HCT116 (cell line): ENCODE results near the gene VPS11. TPM values are rescaled to one million over a fixed set of nuclear protein-coding genes. Genes with fewer than 3 reads are reported as not detected.

ENCODE experiments used
- ATAC-seq: fragments of 200-7000 bp; cut with Tn5 transposase; 2 replicates; pipeline ENCODE4 v1.9.1; 2020; ENCODE audit warnings: mild to moderate bottlenecking, moderate library complexity
- BruUV-seq: library from RNA; stranded (reverse); fragments of 400-500 nt; replicated peaks from 2 replicates; lab custom pipeline; 2021; lab: Mats Ljungman, UMichigan
- CTCF ChIA-PET: fragments of 300-600 bp; sonication (Branson Sonifier 250); formaldehyde crosslinking; loops from one replicate; lab custom pipeline; 2021; ENCODE audit warnings: antibody characterized with exemption; lab: Charles Lee
- POLR2A ChIA-PET: fragments of 300-600, 350-600 bp; sonication (Branson Sonifier 250); formaldehyde crosslinking; loops from one replicate; lab custom pipeline; 2021; ENCODE audit warnings: antibody characterized with exemption; lab: Charles Lee
- RAD21 ChIA-PET, 2 experiments: fragments of 300-600 bp; sonication (Branson Sonifier 250); formaldehyde crosslinking; loops; one replicate each; lab custom pipeline; 2023; ENCODE audit warnings: low total read pairs in 2 of 2; ENCODE audit not compliant: uncharacterized antibody in 2 of 2, unreplicated experiment in 2 of 2, low non-redundant PET in 1 of 2; lab: Charles Lee
- DNase-seq: peaks from one replicate; pipeline ENCODE4 v3.0.0-alpha.2; 2010; ENCODE audit warnings: low read depth, low spot score
- H2AFZ ChIP-seq: fragments of 200-600 bp; shearing (Covaris generic), sonication (generic); 2 replicates; pipeline ENCODE4 v1.6.1; 2017; ENCODE audit warnings: low read depth, mixed run types, mixed read lengths, antibody characterized with exemption, low read length; ENCODE audit not compliant: poor library complexity, severe bottlenecking
- H3K27ac ChIP-seq: 2 replicates; pipeline ENCODE4 v1.5.1; 2012; ENCODE audit warnings: low read depth, low read length
- H3K27me3 ChIP-seq: fragments of 200-600 bp; sonication (generic); 2 replicates; pipeline ENCODE4 v1.6.1; 2016; ENCODE audit warnings: mixed run types, low read length, mixed read lengths; ENCODE audit not compliant: insufficient read depth
- H3K36me3 ChIP-seq, 2 experiments: fragments of 200-500 bp in 1 of 2; fragments of 200-600 bp in 1 of 2; sonication (Bioruptor generic) in 1 of 2; sonication (generic) in 1 of 2; 2 replicates each; pipeline versions ENCODE4 v1.5.1 to v1.6.1; 2014 to 2016; ENCODE audit warnings: low read length in 2 of 2, inconsistent platforms in 1 of 2, mixed read lengths in 1 of 2, mixed run types in 1 of 2; ENCODE audit not compliant: insufficient read depth in 2 of 2, control insufficient read depth in 1 of 2
- H3K4me1 ChIP-seq, 2 experiments: fragments of 200-600 bp in 1 of 2; sonication (generic) in 1 of 2; 2 replicates each; pipeline versions ENCODE4 v1.5.1 to v1.6.1; 2012 to 2017; ENCODE audit warnings: low read length in 2 of 2, inconsistent platforms in 1 of 2, mild to moderate bottlenecking in 1 of 2, mixed read lengths in 1 of 2, mixed run types in 1 of 2, moderate library complexity in 1 of 2; ENCODE audit not compliant: insufficient read depth in 2 of 2, control insufficient read depth in 1 of 2
- H3K4me2 ChIP-seq: fragments of 200-600 bp; sonication (generic); 2 replicates; pipeline ENCODE4 v1.6.1; 2017; ENCODE audit warnings: mixed run types, low read length, mixed read lengths
- H3K4me3 ChIP-seq, 2 experiments: fragments of 200-600 bp in 1 of 2; sonication (generic) in 1 of 2; replicated peaks in 1 of 2; 2 replicates each; pipeline ENCODE4 v1.5.1; 2011 to 2016; ENCODE audit warnings: low read length in 2 of 2, control low read depth in 1 of 2, low read depth in 1 of 2, mild to moderate bottlenecking in 1 of 2, mixed read lengths in 1 of 2, mixed run types in 1 of 2
- H3K79me2 ChIP-seq: fragments of 200-600 bp; sonication (generic); 2 replicates; pipeline ENCODE4 v1.6.1; 2017; ENCODE audit warnings: mild to moderate bottlenecking, mixed run types, low read length, moderate library complexity, mixed read lengths; ENCODE audit not compliant: insufficient read depth
- H3K9ac ChIP-seq: fragments of 200-600 bp; sonication (generic); 2 replicates; pipeline ENCODE4 v1.6.1; 2016; ENCODE audit warnings: low read length, mixed read lengths
- H3K9me2 ChIP-seq: fragments of 200-600 bp; sonication (generic), shearing (Covaris generic); 2 replicates; pipeline ENCODE4 v1.6.1; 2017; ENCODE audit warnings: mixed run types, mild to moderate bottlenecking, moderate library complexity; ENCODE audit not compliant: insufficient read depth
- H3K9me3 ChIP-seq, 2 experiments: fragments of 200-500 bp in 1 of 2; fragments of 200-600 bp in 1 of 2; sonication (Bioruptor generic) in 1 of 2; sonication (generic) in 1 of 2; 2 replicates each; pipeline ENCODE4 v1.6.1; 2014 to 2017; ENCODE audit warnings: low read length in 2 of 2, mixed read lengths in 2 of 2, inconsistent platforms in 1 of 2, low read depth in 1 of 2, mild to moderate bottlenecking in 1 of 2, mixed run types in 1 of 2, moderate library complexity in 1 of 2; ENCODE audit not compliant: control insufficient read depth in 1 of 2, insufficient read depth in 1 of 2
- H4K20me1 ChIP-seq: fragments of 200-600 bp; sonication (generic), shearing (Covaris generic); 2 replicates; pipeline ENCODE4 v1.6.1; 2017; ENCODE audit warnings: mixed run types, mild to moderate bottlenecking, moderate library complexity; ENCODE audit not compliant: insufficient read depth
- CBX3 ChIP-seq: IDR thresholded peaks from 2 replicates; pipeline ENCODE4 v1.6.1; 2012; ENCODE audit warnings: low read depth
- EGR1 ChIP-seq: IDR thresholded peaks from 2 replicates; pipeline ENCODE4 v1.6.1; 2012; ENCODE audit warnings: low read depth
- ELF1 ChIP-seq: IDR thresholded peaks from 2 replicates; pipeline ENCODE4 v1.6.1; 2012; ENCODE audit warnings: low read depth, borderline replicate concordance
- EZH2 ChIP-seq: fragments of 200-600 bp; sonication (generic); IDR thresholded peaks from 2 replicates; pipeline ENCODE4 v1.6.1; 2017; ENCODE audit warnings: antibody characterized with exemption, mixed run types
- EZH2phosphoT487 ChIP-seq: fragments of 200-600 bp; IDR thresholded peaks from 2 replicates; pipeline ENCODE4 v1.6.1; 2018; ENCODE audit warnings: antibody characterized with exemption, borderline replicate concordance
- FOSL1 ChIP-seq: IDR thresholded peaks from 2 replicates; pipeline ENCODE4 v1.6.1; 2012; ENCODE audit warnings: low read depth
- JUND ChIP-seq: IDR thresholded peaks from 2 replicates; pipeline ENCODE4 v1.6.1; 2012
- SP1 ChIP-seq: IDR thresholded peaks from 2 replicates; pipeline ENCODE4 v1.6.1; 2012; ENCODE audit warnings: low read depth
- TCF7L2 ChIP-seq: IDR thresholded peaks from 2 replicates; pipeline ENCODE4 v1.7.0; 2011; ENCODE audit warnings: borderline replicate concordance, inconsistent platforms; ENCODE audit not compliant: insufficient read depth, insufficient read length; ENCODE audit errors: extremely low read depth
- YY1 ChIP-seq: IDR thresholded peaks from 2 replicates; pipeline ENCODE4 v1.6.1; 2011; ENCODE audit warnings: low read length, low read depth, moderate library complexity, mild to moderate bottlenecking; ENCODE audit not compliant: insufficient replicate concordance; ENCODE audit errors: extremely low read depth
- intact Hi-C: fragments of 100-400 bp; cut with micrococcal nuclease; formaldehyde crosslinking; loops from 2 replicates; pipeline ENCODE4 v1.10.0; 2022
- total RNA-seq: library from RNA; stranded (reverse); gene quantifications from one replicate; pipeline ENCODE4 v1.2.1, GENCODE V29; 2021; ENCODE audit not compliant: unreplicated experiment
- TF ChIP-seq, protein P1 (sequence below): IDR thresholded peaks from 2 replicates; pipeline ENCODE4 v1.6.1; 2011; ENCODE audit warnings: mild to moderate bottlenecking, low read length, moderate library complexity; ENCODE audit not compliant: insufficient replicate concordance; ENCODE audit errors: extremely low read depth
- TF ChIP-seq, protein P2 (sequence below): IDR thresholded peaks from 2 replicates; pipeline ENCODE4 v1.6.1; 2012; ENCODE audit warnings: low read depth

Gene VPS11
- total RNA-seq, 1 experiment from 2014 or later = 20.4 TPM

DNA sequence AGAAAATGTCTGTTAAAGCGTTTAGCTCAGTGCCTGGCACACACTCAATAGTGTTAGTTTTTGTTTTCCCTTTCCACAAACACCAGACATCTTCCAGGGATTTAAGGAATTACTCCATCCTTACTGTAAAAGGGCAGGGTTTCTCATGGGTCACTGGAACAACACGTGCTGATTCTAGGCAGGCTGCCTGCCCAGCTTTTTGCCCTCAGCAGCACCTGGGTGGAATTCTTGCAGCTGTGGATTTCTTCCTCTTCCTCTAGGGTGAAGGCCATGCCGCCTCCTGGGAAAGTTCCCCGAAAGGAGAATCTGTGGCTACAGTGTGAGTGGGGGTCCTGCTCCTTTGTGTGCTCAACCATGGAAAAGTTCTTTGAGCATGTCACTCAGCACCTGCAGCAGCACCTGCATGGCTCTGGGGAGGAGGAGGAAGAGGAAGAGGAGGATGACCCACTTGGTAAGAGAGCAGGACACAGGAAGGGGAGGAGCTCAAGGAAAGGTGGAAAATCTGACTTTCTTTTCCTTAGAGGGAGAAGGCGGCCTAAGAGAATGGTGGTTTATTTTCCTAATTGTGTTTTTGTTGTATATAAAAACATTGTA is 59.2 kb downstream of the VPS11 start:
- peak; percentile 52 for ATAC-seq
- ChIA-PET POLR2A (no interaction called here), CTCF (interaction anchor here (1.0 to 1.5 kb wide), 2 partner anchors 24 to 158 kb away, joined by 3 to 5 read pairs; no protein-coding TSS in a partner anchor), RAD21 (interaction anchor here in 1 of 2 experiments (0.9 kb wide), 1 partner anchor 18 kb away, joined by 3 read pairs; no protein-coding TSS in a partner anchor)
- H3K9me2 ChIP-seq = no peaks in the 10 kb centered on the region
- H3K4me1 ChIP-seq = peaks cover 16 to 31% of the 10 kb centered on the region in 2 experiments
- DNase-seq = no peak
- H3K27ac ChIP-seq = peak overlapping the region; percentile 20; the same call in 1 of the 2 replicates
- intact Hi-C loops = no loop called here
- no peak overlapping the region for H3K9ac ChIP-seq
- H3K79me2 ChIP-seq = peaks cover 22% of the 10 kb centered on the region
- H3K9me3 ChIP-seq = no peaks in the 10 kb centered on the region
- H4K20me1 ChIP-seq = no peaks in the 10 kb centered on the region
- peaks cover 3 to 9% of the 10 kb centered on the region in 2 experiments; a peak in 3 of 4 replicates for H3K36me3 ChIP-seq
- H2AFZ ChIP-seq = no peak overlapping the region
- no peaks in the 10 kb centered on the region for H3K27me3 ChIP-seq
- no peak overlapping the region for H3K4me3 ChIP-seq
- TF ChIP-seq ELF1 (no peak), FOSL1 (no peak), YY1 (no peak), CBX3 (no peak), TCF7L2 (no peak), EGR1 (no peak), SP1 (no peak)
- H3K4me2 ChIP-seq = peak overlapping the region; percentile 43
- no TSS peak for BruUV-seq

DNA sequence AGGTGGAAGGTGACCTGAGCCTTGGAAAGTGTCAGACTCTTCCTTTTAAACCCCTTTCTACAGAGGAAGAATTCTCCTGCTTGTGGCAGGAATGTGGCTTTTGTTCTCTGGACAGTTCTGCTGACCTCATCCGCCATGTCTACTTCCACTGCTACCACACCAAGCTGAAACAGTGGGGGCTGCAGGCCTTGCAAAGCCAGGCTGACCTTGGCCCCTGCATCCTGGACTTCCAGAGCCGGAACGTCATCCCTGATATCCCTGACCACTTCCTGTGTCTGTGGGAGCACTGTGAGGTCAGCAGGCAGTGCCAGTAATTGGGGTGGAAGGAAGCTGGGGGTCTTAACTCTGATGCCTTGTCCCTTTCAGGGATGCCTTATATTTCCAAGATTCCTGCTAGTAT is 63.0 kb downstream of the VPS11 start:
- ChIA-PET RAD21 (no interaction called here), CTCF (no interaction called here), POLR2A (no interaction called here)
- DNase-seq (no peak), ATAC-seq (no peak)
- Histone ChIP-seq H3K4me1 (peaks cover 7 to 17% of the 10 kb centered on the region in 2 experiments), H3K4me3 (no peak overlapping the region), H3K9me3 (no peaks in the 10 kb centered on the region), H3K4me2 (no peak overlapping the region), H3K27me3 (no peaks in the 10 kb centered on the region), H3K27ac (no peak overlapping the region), H4K20me1 (no peaks in the 10 kb centered on the region), H2AFZ (no peak overlapping the region), H3K9me2 (no peaks in the 10 kb centered on the region), H3K79me2 (no peaks in the 10 kb centered on the region), H3K9ac (no peak overlapping the region), H3K36me3 (peaks cover 18 to 26% of the 10 kb centered on the region in 2 experiments)
- intact Hi-C loops = no loop called here
- no TSS peak for BruUV-seq
- TF ChIP-seq SP1 (no peak), YY1 (no peak), JUND (no peak), FOSL1 (no peak), EZH2 (no peak), EGR1 (no peak), EZH2phosphoT487 (no peak)
- TF ChIP-seq, protein P1, sequence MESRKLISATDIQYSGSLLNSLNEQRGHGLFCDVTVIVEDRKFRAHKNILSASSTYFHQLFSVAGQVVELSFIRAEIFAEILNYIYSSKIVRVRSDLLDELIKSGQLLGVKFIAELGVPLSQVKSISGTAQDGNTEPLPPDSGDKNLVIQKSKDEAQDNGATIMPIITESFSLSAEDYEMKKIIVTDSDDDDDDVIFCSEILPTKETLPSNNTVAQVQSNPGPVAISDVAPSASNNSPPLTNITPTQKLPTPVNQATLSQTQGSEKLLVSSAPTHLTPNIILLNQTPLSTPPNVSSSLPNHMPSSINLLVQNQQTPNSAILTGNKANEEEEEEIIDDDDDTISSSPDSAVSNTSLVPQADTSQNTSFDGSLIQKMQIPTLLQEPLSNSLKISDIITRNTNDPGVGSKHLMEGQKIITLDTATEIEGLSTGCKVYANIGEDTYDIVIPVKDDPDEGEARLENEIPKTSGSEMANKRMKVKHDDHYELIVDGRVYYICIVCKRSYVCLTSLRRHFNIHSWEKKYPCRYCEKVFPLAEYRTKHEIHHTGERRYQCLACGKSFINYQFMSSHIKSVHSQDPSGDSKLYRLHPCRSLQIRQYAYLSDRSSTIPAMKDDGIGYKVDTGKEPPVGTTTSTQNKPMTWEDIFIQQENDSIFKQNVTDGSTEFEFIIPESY = no peak
- TF ChIP-seq, protein P2, sequence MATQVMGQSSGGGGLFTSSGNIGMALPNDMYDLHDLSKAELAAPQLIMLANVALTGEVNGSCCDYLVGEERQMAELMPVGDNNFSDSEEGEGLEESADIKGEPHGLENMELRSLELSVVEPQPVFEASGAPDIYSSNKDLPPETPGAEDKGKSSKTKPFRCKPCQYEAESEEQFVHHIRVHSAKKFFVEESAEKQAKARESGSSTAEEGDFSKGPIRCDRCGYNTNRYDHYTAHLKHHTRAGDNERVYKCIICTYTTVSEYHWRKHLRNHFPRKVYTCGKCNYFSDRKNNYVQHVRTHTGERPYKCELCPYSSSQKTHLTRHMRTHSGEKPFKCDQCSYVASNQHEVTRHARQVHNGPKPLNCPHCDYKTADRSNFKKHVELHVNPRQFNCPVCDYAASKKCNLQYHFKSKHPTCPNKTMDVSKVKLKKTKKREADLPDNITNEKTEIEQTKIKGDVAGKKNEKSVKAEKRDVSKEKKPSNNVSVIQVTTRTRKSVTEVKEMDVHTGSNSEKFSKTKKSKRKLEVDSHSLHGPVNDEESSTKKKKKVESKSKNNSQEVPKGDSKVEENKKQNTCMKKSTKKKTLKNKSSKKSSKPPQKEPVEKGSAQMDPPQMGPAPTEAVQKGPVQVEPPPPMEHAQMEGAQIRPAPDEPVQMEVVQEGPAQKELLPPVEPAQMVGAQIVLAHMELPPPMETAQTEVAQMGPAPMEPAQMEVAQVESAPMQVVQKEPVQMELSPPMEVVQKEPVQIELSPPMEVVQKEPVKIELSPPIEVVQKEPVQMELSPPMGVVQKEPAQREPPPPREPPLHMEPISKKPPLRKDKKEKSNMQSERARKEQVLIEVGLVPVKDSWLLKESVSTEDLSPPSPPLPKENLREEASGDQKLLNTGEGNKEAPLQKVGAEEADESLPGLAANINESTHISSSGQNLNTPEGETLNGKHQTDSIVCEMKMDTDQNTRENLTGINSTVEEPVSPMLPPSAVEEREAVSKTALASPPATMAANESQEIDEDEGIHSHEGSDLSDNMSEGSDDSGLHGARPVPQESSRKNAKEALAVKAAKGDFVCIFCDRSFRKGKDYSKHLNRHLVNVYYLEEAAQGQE = no peak
